Activated B cell treated with CpG ODN at 0.5 μM for 24 hours (primary cell): ENCODE measurements around the gene UBE2H. TPM values are rescaled to one million over a fixed set of nuclear protein-coding genes. Genes with fewer than 3 reads are reported as not detected.
A peak's percentile ranks its signal among the peaks of the same experiment; 100 is the strongest.

Experiments used
- ATAC-seq: fragments of 200-7000 bp; cut with Tn5 transposase; one replicate; pipeline ENCODE4 v1.10.0; 2021; ENCODE audit warnings: low read depth, mild to moderate bottlenecking, moderate library complexity
- CTCF ChIA-PET: fragments of 350-600 bp; sonication (Branson Sonifier 250); formaldehyde crosslinking; loops from one replicate; lab custom pipeline; 2021; ENCODE audit warnings: antibody characterized with exemption; lab: Charles Lee
- POLR2A ChIA-PET: fragments of 350-600 bp; sonication (Branson Sonifier 250); formaldehyde crosslinking; loops from one replicate; lab custom pipeline; 2021; ENCODE audit warnings: antibody characterized with exemption; lab: Charles Lee
- DNase-seq: peaks from one replicate; pipeline ENCODE4 v3.0.0; 2022
- H3K27ac Mint-ChIP-seq: one replicate; pipeline ENCODE4 v1.8.0; 2020; ENCODE audit warnings: mixed read lengths
- H3K27me3 Mint-ChIP-seq: one replicate; pipeline ENCODE4 v1.8.0; 2021; ENCODE audit warnings: mixed read lengths
- H3K36me3 Mint-ChIP-seq: one replicate; pipeline ENCODE4 v1.8.0; 2021; ENCODE audit warnings: low read depth, mixed read lengths
- H3K4me1 Mint-ChIP-seq: one replicate; pipeline ENCODE4 v1.8.0; 2021; ENCODE audit warnings: mixed read lengths
- H3K4me3 Mint-ChIP-seq: one replicate; pipeline ENCODE4 v1.8.0; 2020; ENCODE audit warnings: mild to moderate bottlenecking, mixed read lengths
- H3K9me3 Mint-ChIP-seq: one replicate; pipeline ENCODE4 v1.8.0; 2020; ENCODE audit warnings: mixed read lengths
- intact Hi-C: fragments of 100-400 bp; cut with micrococcal nuclease; formaldehyde crosslinking; loops from one replicate; pipeline ENCODE4 v1.15.1; 2024
- total RNA-seq: library from RNA; stranded (reverse); gene quantifications from 2 replicates; pipeline ENCODE4 v1.2.3, GENCODE V29; 2022
- TF ChIP-seq, protein P1 (sequence below): fragments of 200-600 bp; IDR thresholded peaks from one replicate; pipeline ENCODE4 v1.8.0; 2022; ENCODE audit warnings: antibody characterized with exemption, mild to moderate bottlenecking

Gene UBE2H
- total RNA-seq, 1 donor from 2014 or later, result 32.6 TPM

GRCh38 chr7:129784783-129785684, 167.7 kb downstream of the UBE2H start:
- intact Hi-C loops, result loop anchor here (5.0 to 10.0 kb wide), 3 partner anchors 167 to 950 kb away; partner anchors contain the start of genes KLF14, STRIP2 and UBE2H
- ChIA-PET POLR2A (no interaction called here), CTCF (no interaction called here)
- Mint-ChIP-seq H3K9me3 (no peaks in the 10 kb centered on the region), H3K36me3 (no peaks in the 10 kb centered on the region), H3K4me1 (peaks cover 44% of the 10 kb centered on the region), H3K27ac (no peak overlapping the region), H3K27me3 (peaks cover 54% of the 10 kb centered on the region), H3K4me3 (peak overlapping the region; percentile 57)
- DNase-seq, result no peak
- TF ChIP-seq, protein P1, sequence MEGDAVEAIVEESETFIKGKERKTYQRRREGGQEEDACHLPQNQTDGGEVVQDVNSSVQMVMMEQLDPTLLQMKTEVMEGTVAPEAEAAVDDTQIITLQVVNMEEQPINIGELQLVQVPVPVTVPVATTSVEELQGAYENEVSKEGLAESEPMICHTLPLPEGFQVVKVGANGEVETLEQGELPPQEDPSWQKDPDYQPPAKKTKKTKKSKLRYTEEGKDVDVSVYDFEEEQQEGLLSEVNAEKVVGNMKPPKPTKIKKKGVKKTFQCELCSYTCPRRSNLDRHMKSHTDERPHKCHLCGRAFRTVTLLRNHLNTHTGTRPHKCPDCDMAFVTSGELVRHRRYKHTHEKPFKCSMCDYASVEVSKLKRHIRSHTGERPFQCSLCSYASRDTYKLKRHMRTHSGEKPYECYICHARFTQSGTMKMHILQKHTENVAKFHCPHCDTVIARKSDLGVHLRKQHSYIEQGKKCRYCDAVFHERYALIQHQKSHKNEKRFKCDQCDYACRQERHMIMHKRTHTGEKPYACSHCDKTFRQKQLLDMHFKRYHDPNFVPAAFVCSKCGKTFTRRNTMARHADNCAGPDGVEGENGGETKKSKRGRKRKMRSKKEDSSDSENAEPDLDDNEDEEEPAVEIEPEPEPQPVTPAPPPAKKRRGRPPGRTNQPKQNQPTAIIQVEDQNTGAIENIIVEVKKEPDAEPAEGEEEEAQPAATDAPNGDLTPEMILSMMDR, result no peak
- no peak for ATAC-seq

DNA sequence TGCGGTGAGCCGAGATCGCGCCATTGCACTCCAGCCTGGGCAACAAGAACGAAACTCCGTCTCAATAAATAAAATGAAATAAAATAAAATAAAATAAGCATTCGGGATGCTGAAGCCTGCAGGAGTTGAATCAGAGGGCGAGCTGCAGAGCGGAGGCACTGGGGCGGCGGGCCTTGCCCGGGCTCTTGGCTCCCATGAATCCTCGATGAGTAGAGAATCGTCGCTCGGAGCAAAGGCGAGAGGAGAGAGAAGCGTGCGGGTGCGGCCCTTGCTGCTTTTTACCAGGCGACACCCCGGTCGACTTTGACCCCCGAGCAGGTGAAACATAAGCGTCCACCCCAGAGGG, 168.3 kb downstream of the UBE2H start:
- peak overlapping the region; percentile 15 for H3K4me3 Mint-ChIP-seq
- no peak overlapping the region for H3K27ac Mint-ChIP-seq
- H3K4me1 Mint-ChIP-seq, result peaks cover 44% of the 10 kb centered on the region
- ATAC-seq (no peak), DNase-seq (no peak)
- no peaks in the 10 kb centered on the region for H3K9me3 Mint-ChIP-seq
- TF ChIP-seq, protein P1, result no peak
- ChIA-PET CTCF (no interaction called here), POLR2A (no interaction called here)
- no peaks in the 10 kb centered on the region for H3K36me3 Mint-ChIP-seq
- peaks cover 53% of the 10 kb centered on the region for H3K27me3 Mint-ChIP-seq
- intact Hi-C loops, result loop anchor here (5.0 to 10.0 kb wide), 3 partner anchors 168 to 950 kb away; partner anchors contain the start of genes KLF14, STRIP2 and UBE2H

DNA sequence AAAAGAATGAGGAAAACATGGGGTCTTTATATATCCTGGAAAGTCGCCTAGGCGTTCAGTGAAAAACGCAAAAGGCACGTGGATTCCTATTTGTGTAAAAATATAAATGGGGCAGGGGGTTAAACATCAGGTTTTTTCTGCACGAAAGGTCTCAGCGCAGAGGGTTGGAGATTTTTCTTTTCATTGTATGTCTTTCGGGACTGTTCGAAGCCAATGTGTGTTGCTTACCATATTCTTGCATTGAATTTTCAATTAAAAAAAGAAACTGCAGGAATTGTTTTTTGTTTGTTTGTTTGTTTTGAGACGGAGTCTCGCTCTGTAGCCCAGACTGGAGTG, 169.2 kb downstream of the UBE2H start:
- intact Hi-C loops, result loop anchor here (5.0 to 10.0 kb wide), 3 partner anchors 169 to 951 kb away; partner anchors contain the start of genes KLF14, STRIP2 and UBE2H
- H3K36me3 Mint-ChIP-seq, result no peaks in the 10 kb centered on the region
- no peak for DNase-seq
- peak overlapping the region; percentile 41 for H3K4me3 Mint-ChIP-seq
- POLR2A ChIA-PET, result interaction anchor here (0.7 kb wide), 1 partner anchor 1187 kb away, joined by 4 read pairs; no protein-coding TSS in a partner anchor
- TF ChIP-seq, protein P1, result no peak
- CTCF ChIA-PET, result no interaction called here
- H3K27me3 Mint-ChIP-seq, result peaks cover 48% of the 10 kb centered on the region
- peaks cover 47% of the 10 kb centered on the region for H3K4me1 Mint-ChIP-seq
- H3K9me3 Mint-ChIP-seq, result no peaks in the 10 kb centered on the region
- ATAC-seq, result no peak
- H3K27ac Mint-ChIP-seq, result no peak overlapping the region

GRCh38 chr7:129782818-129783583, 169.8 kb downstream of the UBE2H start:
- no peak for DNase-seq
- no peak for ATAC-seq
- TF ChIP-seq, protein P1, result no peak
- POLR2A ChIA-PET, result interaction anchor here (0.7 kb wide), 1 partner anchor 1187 kb away, joined by 4 read pairs; no protein-coding TSS in a partner anchor
- intact Hi-C loops, result loop anchor here (5.0 to 10.0 kb wide), 3 partner anchors 169 to 952 kb away; partner anchors contain the start of genes KLF14, STRIP2 and UBE2H
- H3K9me3 Mint-ChIP-seq, result no peaks in the 10 kb centered on the region
- H3K4me1 Mint-ChIP-seq, result peaks cover 47% of the 10 kb centered on the region
- H3K36me3 Mint-ChIP-seq, result no peaks in the 10 kb centered on the region
- H3K4me3 Mint-ChIP-seq, result peak overlapping the region; percentile 81
- CTCF ChIA-PET, result no interaction called here
- peaks cover 52% of the 10 kb centered on the region for H3K27me3 Mint-ChIP-seq
- H3K27ac Mint-ChIP-seq, result no peak overlapping the region
